GM21367 (cell line): ENCODE data around the gene OLFML2B.

ENCODE experiments used
- ATAC-seq: cut with Tn5 transposase; IDR thresholded peaks from one replicate; pipeline ENCODE4 v1.9.1; 2021; ENCODE audit not compliant: unreplicated experiment

The OLFML2B gene

DNA sequence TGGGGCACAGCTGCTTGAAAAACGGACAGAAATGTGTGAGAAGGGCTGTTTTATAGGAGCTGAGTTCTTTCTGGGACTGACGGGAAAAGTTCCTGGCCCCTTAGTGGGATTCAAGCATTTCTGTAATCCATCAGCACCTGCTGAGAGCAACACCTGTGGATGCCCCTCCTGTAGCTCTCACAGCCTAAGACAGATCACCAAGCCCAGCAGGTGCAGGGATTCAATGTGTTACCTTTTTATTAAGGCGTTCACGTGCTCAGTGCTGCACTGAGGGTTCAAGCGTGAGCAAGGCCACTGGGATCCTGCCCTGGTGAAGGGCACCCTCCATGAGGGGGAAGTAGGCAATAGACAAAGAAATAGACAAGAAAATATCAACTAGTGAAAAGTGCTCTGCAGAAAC, 14.9 kb downstream of the OLFML2B start:
- ATAC-seq, result no peak

DNA sequence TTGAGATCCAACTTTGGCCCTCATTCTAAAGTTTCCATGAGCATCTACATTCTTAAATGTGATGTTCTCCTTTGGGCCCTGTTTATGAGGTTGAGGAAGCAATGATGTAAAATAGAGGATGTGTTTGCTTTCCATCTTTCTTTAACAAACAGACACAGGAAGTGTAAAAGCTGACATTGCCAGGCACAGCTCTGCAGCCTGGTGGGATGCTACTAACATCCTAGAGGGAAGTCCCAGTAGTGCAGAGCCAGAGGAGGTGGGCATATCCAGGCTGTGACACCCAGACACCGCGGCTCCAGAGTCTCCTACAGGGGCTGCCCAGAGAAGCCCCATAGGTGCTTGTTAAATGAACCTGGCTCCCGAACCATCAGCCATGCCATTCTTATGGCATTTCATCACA, 16.2 kb downstream of the OLFML2B start:
- ATAC-seq, result no peak

DNA sequence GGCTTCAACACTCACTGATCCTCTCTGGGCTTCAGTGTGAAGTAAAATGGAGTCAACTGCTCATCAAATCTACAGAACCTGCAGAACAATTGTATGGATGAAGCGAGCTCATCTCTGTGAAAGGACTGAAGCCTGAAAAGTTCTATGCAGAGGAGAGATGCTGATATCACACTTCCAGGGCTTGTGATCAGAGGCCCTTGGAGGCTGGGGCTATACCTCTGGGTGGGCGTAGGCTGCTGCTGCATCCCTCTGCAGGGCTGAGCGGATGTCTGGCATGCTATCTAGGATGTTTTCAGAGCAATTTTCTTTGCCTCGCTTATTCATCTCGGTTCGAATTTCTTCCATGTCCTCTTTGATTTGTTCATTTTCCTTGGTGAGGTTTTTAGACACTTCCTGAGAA, 17.6 kb downstream of the OLFML2B start:
- ATAC-seq, result no peak

DNA sequence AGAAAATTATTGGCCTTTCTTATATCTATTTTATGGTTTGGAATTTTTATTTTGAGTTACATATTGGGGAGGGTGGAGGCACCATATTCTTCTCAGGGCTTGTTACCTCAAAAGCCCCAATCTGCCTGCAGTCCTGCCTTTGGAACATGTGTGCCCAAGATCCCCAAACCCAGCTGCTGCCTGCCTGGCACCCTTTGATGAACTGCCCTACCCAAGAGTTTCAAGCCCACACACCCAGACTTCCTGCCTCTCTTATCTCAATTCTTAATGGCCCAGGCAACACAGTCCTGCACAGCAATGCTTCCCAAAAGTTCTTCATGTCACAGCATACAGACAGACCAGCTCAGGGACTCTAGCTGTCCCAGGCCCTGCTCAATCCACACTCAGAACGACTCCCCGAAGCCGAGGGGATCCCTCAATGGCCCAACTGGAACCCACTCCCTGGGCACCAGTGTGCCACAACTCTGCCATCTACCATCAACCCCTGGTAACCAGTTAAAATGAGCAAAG, 19.2 kb downstream of the OLFML2B start:
- no peak for ATAC-seq

DNA sequence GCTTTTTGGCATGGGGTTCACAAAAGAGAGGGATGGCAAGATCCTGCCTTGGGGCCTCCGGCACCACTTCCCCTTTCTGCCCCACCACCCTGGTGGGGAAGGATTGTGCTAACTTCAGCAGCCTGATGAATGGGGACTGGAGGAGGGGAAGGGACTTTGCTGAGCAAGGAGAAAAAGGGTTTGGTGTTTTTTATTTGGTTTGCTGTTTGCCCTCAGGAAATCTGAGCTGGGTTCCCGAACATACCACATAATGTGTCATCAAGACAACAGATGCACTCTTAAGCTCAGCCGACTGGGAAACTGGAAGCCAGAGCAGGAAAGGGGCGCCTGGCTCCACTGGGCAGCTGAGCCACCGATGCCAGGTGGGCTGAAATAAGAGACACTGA, 19.8 kb downstream of the OLFML2B start:
- no peak for ATAC-seq

DNA sequence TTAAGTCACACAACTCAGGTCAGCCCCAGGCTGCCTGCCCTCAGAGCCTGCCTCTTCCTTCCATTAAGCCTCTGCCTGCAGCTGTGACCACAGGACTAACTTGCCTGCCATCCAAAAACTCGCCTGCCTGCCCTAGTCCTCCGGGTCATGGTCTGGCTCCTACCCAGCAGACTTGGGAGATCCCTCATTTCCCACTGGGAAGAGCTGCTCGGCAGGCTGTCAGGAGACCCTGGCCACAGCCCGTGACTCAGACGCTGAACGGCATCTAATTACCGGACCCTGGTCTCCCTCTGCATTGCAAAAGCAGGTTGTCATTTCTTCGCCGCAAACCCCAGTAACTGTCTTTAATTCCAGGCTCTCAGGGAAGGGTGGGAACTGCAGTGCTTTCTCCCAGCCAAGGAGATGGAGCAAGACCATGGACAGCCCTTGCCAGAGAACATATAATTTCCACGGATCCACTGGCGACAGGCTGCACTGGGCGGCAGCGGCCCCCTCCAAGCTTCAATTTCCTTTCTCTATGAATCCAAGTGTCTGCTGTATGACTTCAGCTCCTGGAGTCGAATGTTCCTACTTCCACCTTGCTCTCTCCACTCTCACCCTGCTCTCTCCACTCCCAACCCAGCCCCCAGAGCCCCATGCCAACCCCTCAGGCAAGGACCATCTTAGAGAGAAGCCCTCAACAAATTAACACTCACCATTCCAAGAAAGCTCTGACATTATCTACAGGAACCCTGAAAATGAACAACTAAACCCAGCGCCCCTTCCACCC, 20.4 kb downstream of the OLFML2B start:
- no peak for ATAC-seq

DNA sequence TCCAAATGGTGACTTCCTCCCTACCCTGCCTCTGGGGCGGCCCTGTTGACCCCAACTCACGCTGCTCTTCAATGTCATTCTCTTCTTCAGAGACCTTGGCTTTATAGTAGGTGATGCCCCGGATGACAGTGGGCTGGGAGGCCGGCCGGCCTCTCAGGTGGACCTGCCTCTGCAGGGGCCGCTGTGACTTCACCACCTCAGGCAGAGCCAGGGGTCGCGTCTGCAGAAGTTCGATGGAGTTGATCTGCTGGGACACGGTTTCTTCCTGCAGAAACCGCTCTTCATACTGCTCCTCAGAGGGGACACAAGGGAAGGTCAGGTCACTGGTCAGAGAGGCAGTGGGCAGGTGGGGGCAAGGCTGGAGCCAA, 23.6 kb downstream of the OLFML2B start:
- no peak for ATAC-seq

DNA sequence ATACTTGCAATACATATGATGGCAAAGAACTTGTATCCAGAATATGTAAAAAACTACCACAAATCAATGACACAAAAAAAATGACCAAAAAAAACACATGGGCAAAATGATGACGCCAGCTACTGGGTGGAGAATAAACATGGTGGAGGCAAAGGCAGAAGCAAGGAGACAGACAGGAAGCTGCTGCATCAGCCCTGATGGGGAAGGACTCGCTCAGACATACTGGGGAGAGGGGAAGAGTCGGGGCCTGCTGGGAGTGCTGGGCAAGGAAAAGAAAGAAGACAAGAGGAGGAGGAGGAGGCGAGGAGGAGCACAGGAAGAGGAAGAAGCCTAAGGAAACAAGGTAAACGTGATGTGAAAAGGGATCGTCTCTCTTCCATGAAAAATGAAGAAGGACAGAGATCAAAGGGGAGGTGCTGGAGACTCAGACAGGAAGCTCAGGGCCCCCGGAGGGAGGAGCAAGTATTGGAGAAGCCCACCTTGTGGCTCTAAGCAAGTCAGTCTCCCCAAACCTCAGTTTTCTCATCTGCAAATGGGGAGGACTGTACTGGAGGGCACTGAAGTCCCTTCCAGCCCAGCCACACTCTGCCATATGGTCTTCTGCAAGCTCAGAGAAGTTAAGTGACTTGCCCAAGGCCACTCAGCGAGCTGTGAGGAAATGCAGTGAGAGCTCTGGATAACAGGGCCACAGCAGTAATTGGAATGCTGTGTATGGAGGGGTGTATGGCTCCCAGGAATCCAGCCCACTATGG, 24.2 kb downstream of the OLFML2B start:
- ATAC-seq, result no peak

DNA sequence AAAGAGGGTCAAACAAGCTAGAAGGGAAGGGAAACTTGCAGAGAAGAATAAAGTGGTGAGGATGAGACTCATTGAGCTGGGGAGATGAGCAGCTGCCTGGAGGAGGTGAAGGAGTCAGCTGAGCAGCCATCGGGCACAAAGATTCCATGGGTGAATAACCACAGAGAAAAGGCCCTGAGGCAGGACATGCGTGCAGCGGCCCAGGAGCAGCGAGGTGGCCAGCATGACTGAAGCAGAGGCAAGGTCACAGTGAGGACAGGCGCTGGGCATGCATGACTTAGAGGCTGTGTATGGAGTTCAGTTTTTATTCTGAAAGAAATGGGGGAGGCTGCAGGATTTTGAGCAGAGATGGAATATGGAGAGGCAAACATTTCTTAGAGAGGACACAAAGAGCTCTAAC, 24.9 kb downstream of the OLFML2B start:
- no peak for ATAC-seq

DNA sequence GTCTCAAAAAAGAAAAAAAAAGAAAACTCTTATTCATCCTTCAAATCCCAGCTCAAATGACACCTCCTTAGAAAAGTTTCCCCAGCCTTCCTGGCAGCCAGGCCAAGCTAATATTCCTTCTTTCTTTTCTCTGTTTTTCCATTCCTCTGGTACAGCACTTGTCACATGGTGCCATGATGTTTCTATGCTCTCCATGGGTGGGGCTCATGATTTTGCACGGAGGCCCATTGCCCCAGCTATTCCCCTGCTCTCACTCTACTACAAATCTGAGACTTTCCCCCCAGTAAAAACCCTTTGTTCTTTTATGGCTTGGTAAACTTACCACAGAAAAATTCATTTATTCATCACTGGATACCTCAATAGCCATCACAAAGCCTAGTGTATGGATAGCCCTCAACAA, 26.5 kb downstream of the OLFML2B start:
- no peak for ATAC-seq

DNA sequence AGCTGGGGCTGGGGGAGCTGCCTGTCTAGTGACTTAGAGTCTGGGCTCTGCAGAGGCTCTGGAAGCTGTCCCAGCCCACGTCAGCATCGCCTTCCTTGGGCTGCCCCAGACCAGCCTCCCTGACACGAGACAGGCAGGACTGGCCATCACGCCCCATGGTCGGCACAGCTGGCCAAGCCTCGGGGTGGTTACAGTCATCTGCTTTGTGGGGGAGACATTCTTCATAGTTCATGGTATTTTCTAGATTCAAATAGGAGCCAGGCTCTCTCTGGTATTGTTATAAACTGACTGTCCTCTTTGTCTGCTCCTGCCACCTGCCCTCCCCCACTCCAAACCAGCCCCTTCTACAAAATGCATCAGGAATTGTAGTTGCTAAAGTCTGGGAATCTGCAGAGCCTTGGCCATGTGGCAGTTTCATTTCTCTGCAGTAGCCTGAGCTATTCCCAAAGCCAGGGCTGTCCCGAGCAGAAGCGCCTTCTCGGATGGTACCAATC, 29.4 kb downstream of the OLFML2B start:
- ATAC-seq, result no peak

DNA sequence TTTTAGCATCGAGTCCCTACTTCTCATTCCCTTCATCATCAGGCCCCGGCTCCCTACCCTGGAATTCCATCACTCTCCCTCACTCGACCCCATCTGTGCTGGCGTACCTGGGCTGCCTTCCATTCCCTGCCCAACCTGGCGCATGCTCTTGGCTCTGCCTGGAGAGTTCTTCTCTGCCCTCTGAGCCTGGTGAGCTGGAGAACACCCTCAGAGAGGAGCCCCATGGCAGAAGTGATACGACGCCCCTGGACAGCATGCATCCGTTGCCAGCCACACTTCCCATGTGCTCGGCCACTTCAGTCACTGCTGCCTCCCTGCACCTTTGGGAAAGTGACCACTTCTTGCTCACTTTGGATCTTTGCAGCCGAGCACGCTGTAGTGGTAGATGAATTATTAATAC, 30.1 kb downstream of the OLFML2B start:
- ATAC-seq, result no peak

DNA sequence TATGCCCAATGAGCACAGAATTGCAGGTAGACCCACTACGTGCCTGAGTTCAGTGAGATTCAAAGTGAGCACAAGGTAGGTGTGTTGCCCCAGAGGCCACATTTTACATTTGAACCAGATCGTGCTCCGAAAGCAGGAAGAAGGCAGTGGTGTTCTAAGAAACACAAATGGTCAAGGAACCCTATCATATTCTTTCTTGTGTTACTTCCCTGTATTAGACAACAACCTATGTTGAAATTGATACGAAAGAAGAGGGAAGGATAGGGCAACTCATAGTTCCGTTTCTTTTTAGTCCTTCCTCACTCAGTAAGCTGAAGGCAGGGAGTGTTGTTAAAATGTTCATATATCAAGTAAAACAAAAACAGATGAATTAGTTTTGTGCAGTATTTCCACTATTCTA, 33.9 kb downstream of the OLFML2B start:
- no peak for ATAC-seq

DNA sequence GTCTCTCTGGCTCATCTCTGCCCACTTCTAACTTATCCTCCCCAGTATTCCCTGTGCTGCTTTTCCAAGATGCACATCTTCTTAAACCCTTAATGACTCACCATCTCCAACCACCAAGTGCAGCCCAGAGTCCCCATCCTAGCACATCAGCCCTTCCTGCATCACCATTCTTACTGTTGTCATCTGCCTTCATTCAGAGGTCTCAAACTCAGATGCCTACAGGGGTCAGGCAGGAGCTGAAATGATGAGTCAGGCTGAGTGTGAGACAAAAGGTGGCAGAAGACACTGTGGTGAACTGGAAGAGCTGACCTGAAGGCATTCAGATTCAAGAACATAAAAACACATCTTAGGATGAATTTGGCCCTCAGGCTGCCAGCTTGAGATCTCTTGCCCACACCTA, 34.6 kb downstream of the OLFML2B start:
- no peak for ATAC-seq

DNA sequence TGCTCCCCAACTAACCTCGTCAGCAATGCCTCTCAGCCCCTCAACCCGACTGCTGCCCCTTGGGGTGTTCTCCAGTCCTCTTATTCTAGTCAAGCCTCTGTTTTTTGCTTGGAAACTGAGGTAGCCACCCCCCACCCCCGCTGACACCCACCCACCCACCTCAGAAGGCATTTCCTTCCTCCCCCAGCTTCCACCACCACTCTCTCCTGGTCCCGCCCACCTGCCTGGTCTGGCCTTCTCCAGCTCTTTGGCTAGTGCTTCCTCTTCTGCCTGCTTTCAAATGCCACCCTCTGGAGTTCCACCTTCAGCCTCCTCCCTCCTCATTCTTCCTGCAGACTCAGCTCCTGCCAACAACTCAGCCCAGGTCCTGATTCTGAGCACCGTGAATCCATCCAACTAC, 35.3 kb downstream of the OLFML2B start:
- ATAC-seq, result no peak

DNA sequence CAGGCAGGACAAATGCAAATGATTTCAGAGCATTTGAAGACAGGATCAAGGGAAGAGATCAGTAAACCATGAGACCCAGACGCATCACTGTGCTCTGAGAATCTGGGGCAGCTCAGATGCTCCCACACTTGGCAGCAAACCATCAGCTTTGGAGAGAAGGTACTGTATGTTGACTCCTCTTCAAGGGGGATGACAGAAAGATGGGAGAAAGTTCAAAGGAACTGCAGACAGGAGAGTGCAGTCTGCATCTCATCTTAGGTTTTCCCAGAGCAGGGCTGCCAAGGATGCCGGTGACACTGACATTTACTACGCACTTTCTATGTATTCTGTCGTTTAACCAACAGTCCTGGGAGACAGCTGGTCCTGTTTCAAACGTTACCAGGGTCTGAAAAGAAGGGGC, 35.8 kb downstream of the OLFML2B start:
- ATAC-seq, result no peak

DNA sequence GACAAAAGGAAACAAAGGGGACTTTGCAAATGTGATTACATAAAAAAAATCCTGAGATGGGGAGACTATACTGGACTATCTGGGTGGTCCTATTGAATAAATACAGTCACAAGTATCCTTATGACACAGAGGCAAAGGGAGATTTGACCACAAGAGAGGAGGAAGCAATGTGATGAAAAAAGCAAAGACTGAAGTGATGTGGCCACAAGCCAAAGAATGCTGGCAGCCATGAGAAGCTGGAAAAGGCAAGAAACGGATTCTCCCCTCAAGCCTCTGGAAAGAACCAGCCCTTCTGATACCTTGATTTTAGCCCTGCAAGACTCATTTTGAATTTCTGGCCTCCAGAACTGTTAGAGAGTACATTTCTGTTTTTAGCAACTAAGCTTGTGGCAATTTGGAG, 36.4 kb downstream of the OLFML2B start:
- no peak for ATAC-seq

DNA sequence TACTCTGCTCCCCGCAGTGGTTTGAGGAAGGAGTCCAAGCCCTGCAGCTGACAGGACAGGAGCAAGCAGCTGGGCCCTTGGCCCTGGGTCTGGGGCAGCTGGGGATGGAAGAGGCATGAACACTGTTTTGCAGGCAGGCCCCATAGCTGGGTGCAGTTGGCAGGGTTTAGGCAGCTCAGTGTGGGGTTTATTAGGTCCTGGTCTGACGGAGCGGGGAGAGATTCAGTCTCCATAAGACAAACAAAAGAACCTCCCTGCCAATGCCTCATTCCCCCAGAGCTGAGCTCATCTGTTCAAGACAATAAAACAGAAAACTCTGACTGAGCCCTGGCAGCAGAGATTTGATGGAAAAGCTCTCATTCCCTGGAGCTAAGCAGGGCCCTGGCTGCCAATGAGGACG, 37.3 kb downstream of the OLFML2B start:
- no peak for ATAC-seq

DNA sequence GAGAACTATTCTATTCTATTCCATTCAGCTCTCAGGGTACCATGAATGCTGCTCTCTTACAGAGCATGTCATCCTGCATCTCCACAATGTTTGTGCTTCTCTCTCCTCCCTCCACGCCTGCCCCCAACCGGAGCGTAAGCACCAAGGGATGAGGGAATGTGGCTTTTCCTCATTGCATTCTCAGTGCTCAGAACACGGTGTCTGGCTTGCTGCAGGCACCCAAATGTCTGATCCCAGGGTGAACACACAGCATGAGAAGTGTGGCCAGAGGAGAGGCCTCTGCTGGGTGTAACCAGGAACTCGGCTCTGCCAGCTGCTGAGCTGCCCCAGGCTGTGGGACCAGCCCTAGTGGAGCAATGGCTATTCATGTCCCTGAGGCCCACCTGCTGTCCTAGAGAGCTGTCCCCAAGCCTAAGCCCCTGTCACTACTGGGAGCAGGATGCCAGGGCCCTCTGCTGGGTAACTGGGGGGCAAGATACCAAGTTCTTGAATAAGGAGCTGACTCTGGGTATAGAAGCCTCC, 38.3 kb downstream of the OLFML2B start:
- no peak for ATAC-seq

DNA sequence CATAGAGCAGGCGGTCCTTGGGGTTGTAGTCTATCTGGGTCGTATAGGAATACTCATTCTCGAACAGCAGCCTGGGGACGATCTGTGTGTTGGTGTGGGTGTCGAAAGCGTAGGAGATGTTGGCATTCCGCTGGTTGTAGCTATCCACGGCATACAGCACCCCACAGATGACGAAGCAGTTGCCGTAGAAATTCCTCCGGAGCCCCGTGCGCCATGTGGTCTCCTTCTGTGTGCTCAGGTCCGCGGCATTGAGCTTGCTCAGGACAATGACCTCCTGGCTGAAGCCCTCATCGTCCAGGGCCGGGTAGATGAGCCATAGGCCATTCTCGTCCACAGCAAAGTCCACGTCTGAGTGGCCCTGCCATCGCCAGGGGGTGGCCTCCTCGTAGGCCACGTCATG, 39.9 kb downstream of the OLFML2B start:
- no peak for ATAC-seq

DNA sequence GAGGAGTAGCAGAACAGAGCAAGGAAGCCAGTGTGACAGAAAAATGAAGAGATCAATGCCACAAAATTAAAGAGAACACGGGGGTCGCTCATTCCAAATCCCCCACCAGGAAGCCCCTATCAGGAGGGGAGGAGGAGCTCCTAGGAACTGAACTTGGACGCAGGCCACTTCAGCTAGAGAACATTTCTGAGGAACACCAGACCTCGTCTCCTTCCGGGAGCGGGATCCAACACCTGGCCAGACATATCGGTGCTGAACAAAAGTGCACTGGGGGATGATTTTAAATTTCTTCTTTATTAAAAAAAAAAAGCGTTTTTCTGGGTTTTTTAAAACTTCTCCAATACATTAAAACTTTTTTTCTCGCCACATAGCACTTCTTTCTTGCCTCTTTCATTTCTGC, 40.8 kb downstream of the OLFML2B start:
- ATAC-seq, result no peak

DNA sequence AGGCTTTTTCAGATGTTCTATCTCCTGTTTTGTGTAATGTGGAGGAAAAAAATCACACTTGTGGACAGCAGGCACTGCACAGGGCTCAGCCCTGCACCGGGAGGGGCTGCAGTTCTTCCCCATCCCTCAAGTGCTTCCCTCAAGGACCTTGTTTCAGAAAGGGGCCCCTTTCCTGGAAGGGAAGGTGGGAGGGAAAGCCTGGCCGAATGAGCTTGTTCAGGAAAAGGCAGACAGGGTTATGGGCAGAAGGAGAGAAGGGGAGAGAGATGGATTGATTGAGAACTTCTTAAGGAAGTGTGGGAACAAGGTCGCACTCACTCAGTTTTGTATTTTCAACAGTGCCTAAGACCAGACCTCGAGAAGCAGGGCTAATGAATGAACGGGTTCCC, 41.2 kb downstream of the OLFML2B start:
- ATAC-seq, result no peak
